BLaER1 treated with 17β-estradiol and CSF1 and Interleukin-3, amounts not matched to agents 10 nM and 100 nM (cell line): ENCODE measurements around the gene ZNF541.

ENCODE experiments used
- H3K27ac ChIP-seq, 11 experiments: shearing (Covaris generic); formaldehyde crosslinking; 2 replicates each; pipeline ENCODE4 v1.8.1; 2022
- H3K27me3 ChIP-seq, 11 experiments: shearing (Covaris generic); formaldehyde crosslinking; 2 replicates each; pipeline ENCODE4 v1.8.1; 2022
- H3K36me3 ChIP-seq, 11 experiments: shearing (Covaris generic); formaldehyde crosslinking; 2 replicates each; pipeline ENCODE4 v1.8.1; 2022
- H3K4me1 ChIP-seq, 10 experiments: shearing (Covaris generic); formaldehyde crosslinking; 2 replicates each; pipeline ENCODE4 v1.8.1; 2022
- H3K4me2 ChIP-seq, 11 experiments: shearing (Covaris generic); formaldehyde crosslinking; 2 replicates each; pipeline ENCODE4 v1.8.1; 2022
- H3K4me3 ChIP-seq, 10 experiments: shearing (Covaris generic); formaldehyde crosslinking; 2 replicates each; pipeline ENCODE4 v1.8.1; 2022
- H3K9ac ChIP-seq, 11 experiments: shearing (Covaris generic); formaldehyde crosslinking; 2 replicates each; pipeline ENCODE4 v1.8.1; 2022
- H3K9me3 ChIP-seq, 11 experiments: shearing (Covaris generic); formaldehyde crosslinking; replicated peaks in 1 of 11; 2 replicates each; pipeline ENCODE4 v1.8.1; 2022
- H4K20me1 ChIP-seq, 11 experiments: shearing (Covaris generic); formaldehyde crosslinking; 2 replicates each; pipeline ENCODE4 v1.8.1; 2022
- Cebpa-rat ChIP-seq, 11 experiments: shearing (Covaris generic); IDR thresholded peaks; 2 replicates each; pipeline ENCODE4 v1.8.1; 2022

ZNF541 gene

GRCh38 chr19:47541518-47541917, 31.4 kb downstream of the ZNF541 start:
- no peaks in the 10 kb centered on the region for H3K4me1 ChIP-seq
- H3K36me3 ChIP-seq = no peaks in the 10 kb centered on the region
- H4K20me1 ChIP-seq = peaks cover 0 to 17% (median 0%) of the 10 kb centered on the region in 11 experiments; a peak in 2 of 22 replicates
- no peak overlapping the region for H3K4me2 ChIP-seq
- no peak for TF ChIP-seq Cebpa-rat (IDR thresholded peaks at IDR 0.05)
- H3K27me3 ChIP-seq = peaks cover 29 to 35% (median 32%) of the 10 kb centered on the region in 11 experiments
- no peak overlapping the region for H3K4me3 ChIP-seq
- H3K9ac ChIP-seq = no peak overlapping the region
- no peak overlapping the region for H3K27ac ChIP-seq
- no peaks in the 10 kb centered on the region for H3K9me3 ChIP-seq

DNA sequence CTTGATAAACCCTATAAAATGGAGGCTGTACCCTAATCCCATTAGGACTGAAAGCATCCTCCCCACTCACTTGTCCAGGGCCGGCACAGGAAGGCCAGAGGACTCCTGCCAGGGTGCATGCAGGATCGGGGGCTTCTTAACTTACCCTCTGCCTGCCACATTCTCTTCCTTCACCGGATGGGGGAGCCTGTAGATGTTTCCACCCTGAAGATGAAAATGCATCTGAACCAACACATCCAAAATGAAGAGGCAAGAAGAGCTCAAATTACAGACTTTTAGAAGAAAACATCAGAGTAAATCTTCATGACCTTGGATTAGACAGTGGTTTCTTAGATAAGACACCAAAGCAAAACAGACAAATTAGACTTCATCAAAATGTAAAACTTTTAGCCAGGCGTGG, 32.2 kb downstream of the ZNF541 start:
- peaks cover 21 to 28% (median 24%) of the 10 kb centered on the region in 11 experiments for H3K27me3 ChIP-seq
- peaks cover 0 to 14% (median 0%) of the 10 kb centered on the region in 11 experiments; a peak in 2 of 22 replicates for H4K20me1 ChIP-seq
- H3K4me3 ChIP-seq = no peak overlapping the region
- no peak for TF ChIP-seq Cebpa-rat (IDR thresholded peaks at IDR 0.05)
- H3K9ac ChIP-seq = no peak overlapping the region
- no peaks in the 10 kb centered on the region for H3K9me3 ChIP-seq
- H3K36me3 ChIP-seq = no peaks in the 10 kb centered on the region
- no peak overlapping the region for H3K4me2 ChIP-seq
- no peak overlapping the region for H3K27ac ChIP-seq
- H3K4me1 ChIP-seq = no peaks in the 10 kb centered on the region

DNA sequence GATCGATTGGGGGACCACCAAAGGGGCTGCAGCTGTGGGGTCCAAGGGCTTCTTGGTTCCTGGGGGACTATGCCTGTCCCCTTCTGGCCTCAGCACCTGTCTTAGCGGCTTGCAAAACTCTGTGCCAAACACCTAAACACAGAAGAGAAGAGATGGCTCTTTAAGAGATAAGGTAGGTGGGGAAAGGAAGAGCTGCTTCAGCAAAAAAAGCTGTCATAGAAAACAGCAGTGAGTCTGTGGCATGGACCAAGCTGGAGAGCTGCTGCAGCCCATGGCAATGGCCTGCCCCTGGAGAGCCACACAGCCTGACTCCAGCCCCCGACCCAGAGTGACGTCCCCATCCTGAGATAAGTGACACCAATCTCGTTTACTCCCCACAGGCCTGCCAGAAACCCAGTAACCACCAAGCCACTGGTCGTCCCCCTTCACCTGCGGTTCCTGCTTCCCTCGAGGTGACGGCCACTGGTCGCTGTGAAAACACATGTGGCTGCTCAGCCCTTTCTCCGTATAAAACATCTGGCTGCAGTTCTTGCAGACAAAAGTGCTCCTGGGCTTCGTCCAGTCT, 33.1 kb downstream of the ZNF541 start:
- Histone ChIP-seq H3K4me3 (no peak overlapping the region), H3K4me2 (no peak overlapping the region), H3K36me3 (no peaks in the 10 kb centered on the region), H3K27ac (no peak overlapping the region), H3K9ac (no peak overlapping the region), H4K20me1 (peaks cover 0 to 5% (median 0%) of the 10 kb centered on the region in 11 experiments; a peak in 2 of 22 replicates), H3K4me1 (no peaks in the 10 kb centered on the region), H3K9me3 (no peaks in the 10 kb centered on the region), H3K27me3 (peaks cover 12 to 18% (median 15%) of the 10 kb centered on the region in 11 experiments)
- TF ChIP-seq Cebpa-rat (IDR thresholded peaks at IDR 0.05) = no peak

DNA sequence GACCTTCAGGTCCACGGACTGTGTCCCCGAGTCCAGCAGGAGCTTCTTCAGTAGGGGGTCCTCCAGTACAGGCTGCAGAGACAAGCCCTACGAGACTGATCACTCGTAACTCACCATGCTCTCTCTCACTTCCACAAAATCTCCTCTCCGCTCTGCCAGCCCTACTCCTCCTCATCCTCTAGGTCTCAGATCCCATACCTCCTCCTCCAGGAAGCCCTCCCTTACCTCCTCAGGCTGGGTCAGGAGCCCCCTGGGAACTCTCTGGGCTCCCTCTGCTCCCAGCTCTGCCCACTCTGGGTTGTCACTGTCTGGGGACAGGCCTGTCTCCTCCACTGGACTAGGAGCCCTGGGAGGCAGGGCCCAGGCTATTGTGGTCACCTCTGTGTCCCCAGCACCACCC, 34.1 kb downstream of the ZNF541 start:
- H3K36me3 ChIP-seq = no peaks in the 10 kb centered on the region
- H3K27ac ChIP-seq = no peak overlapping the region
- peaks cover 0 to 4% (median 0%) of the 10 kb centered on the region in 11 experiments; a peak in 2 of 22 replicates for H4K20me1 ChIP-seq
- H3K9me3 ChIP-seq = no peaks in the 10 kb centered on the region
- no peak overlapping the region for H3K4me2 ChIP-seq
- no peaks in the 10 kb centered on the region for H3K4me1 ChIP-seq
- H3K27me3 ChIP-seq = peaks cover 2 to 8% (median 5%) of the 10 kb centered on the region in 11 experiments; a peak in 14 of 22 replicates
- TF ChIP-seq Cebpa-rat (IDR thresholded peaks at IDR 0.05) = no peak
- no peak overlapping the region for H3K4me3 ChIP-seq
- H3K9ac ChIP-seq = no peak overlapping the region

DNA sequence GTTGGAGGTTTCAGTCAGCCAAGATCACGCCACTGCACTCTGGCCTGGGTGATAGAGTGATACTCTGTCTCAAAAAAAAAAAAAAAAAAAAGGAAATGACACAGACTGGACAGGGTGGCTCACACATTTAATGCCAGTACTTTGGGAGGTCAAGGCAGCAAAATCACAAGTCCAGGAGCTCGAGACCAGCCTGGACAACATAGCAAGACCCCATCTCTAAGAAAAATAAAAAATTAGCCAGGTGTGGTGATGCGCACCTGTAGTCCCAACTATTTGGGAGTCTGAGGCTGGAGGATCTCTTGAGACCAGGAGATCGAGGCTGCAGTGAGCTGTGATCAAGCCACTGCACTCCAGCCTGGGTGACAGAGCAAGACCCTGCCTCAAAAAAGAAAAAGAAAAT, 35.5 kb downstream of the ZNF541 start:
- Histone ChIP-seq H3K9ac (no peak overlapping the region), H3K36me3 (no peaks in the 10 kb centered on the region), H3K4me1 (no peaks in the 10 kb centered on the region), H3K9me3 (no peaks in the 10 kb centered on the region), H4K20me1 (peaks cover 0 to 4% (median 0%) of the 10 kb centered on the region in 11 experiments; a peak in 2 of 22 replicates), H3K27me3 (peaks cover 0 to under 1% (median 0%) of the 10 kb centered on the region in 11 experiments; a peak in 1 of 22 replicates), H3K27ac (no peak overlapping the region), H3K4me2 (no peak overlapping the region), H3K4me3 (no peak overlapping the region)
- TF ChIP-seq Cebpa-rat (IDR thresholded peaks at IDR 0.05) = no peak

GRCh38 chr19:47534628-47535027, 38.3 kb downstream of the ZNF541 start:
- TF ChIP-seq Cebpa-rat (IDR thresholded peaks at IDR 0.05) = no peak
- H3K4me2 ChIP-seq = no peak overlapping the region
- H3K4me3 ChIP-seq = no peak overlapping the region

GRCh38 chr19:47531640-47532387, 41.1 kb downstream of the ZNF541 start:
- H3K27ac ChIP-seq = no peak overlapping the region
- H3K27me3 ChIP-seq = peaks cover 0 to 10% (median 0%) of the 10 kb centered on the region in 11 experiments; a peak in 1 of 22 replicates
- H3K4me3 ChIP-seq = no peak overlapping the region
- H3K9me3 ChIP-seq = no peaks in the 10 kb centered on the region
- no peak overlapping the region for H3K9ac ChIP-seq
- peak overlapping the region in 2 of 11 experiments; percentile 1 to 46; a peak in 1 of 22 replicates for H3K4me2 ChIP-seq
- no peaks in the 10 kb centered on the region for H3K36me3 ChIP-seq
- no peaks in the 10 kb centered on the region; a peak in 1 of 22 replicates for H4K20me1 ChIP-seq
- TF ChIP-seq Cebpa-rat (IDR thresholded peaks at IDR 0.05) = no peak
- peaks cover 0 to 6% (median 2%) of the 10 kb centered on the region in 10 experiments; a peak in 4 of 20 replicates for H3K4me1 ChIP-seq

More at GRCh38 chr19:47534628-47535027, 38.3 kb downstream of the ZNF541 start:
- no peaks in the 10 kb centered on the region for H3K36me3 ChIP-seq
- no peaks in the 10 kb centered on the region; a peak in 2 of 22 replicates for H4K20me1 ChIP-seq
- peaks cover 0 to 10% (median 0%) of the 10 kb centered on the region in 11 experiments; a peak in 1 of 22 replicates for H3K27me3 ChIP-seq
- no peak overlapping the region for H3K9ac ChIP-seq
- no peak overlapping the region for H3K27ac ChIP-seq
- H3K4me1 ChIP-seq = peaks cover 0 to 5% (median under 1%) of the 10 kb centered on the region in 10 experiments; a peak in 4 of 20 replicates
- H3K9me3 ChIP-seq = no peaks in the 10 kb centered on the region

GRCh38 chr19:47529018-47529742, 43.8 kb downstream of the ZNF541 start:
- Histone ChIP-seq H3K36me3 (no peaks in the 10 kb centered on the region), H3K27ac (no peak overlapping the region), H3K9ac (no peak overlapping the region), H3K4me1 (peaks cover 0 to 7% (median 4%) of the 10 kb centered on the region in 10 experiments; a peak in 10 of 20 replicates), H3K9me3 (no peaks in the 10 kb centered on the region), H3K4me3 (no peak overlapping the region), H3K4me2 (peak overlapping the region in 2 of 11 experiments; percentile 16 to 25; a peak in 2 of 22 replicates), H3K27me3 (peaks cover 0 to 10% (median 0%) of the 10 kb centered on the region in 11 experiments; a peak in 1 of 22 replicates), H4K20me1 (no peaks in the 10 kb centered on the region; a peak in 1 of 22 replicates)
- TF ChIP-seq Cebpa-rat (IDR thresholded peaks at IDR 0.05) = no peak

- Histone ChIP-seq H3K27ac (no peak overlapping the region), H3K4me3 (no peak overlapping the region), H3K27me3 (peaks cover 2 to 9% (median 7%) of the 10 kb centered on the region in 11 experiments), H3K9me3 (no peaks in the 10 kb centered on the region), H3K4me1 (peaks cover 15 to 31% (median 23%) of the 10 kb centered on the region in 10 experiments), H4K20me1 (no peaks in the 10 kb centered on the region), H3K4me2 (no peak overlapping the region), H3K36me3 (no peaks in the 10 kb centered on the region), H3K9ac (no peak overlapping the region)
- no peak for TF ChIP-seq Cebpa-rat (IDR thresholded peaks at IDR 0.05)
Measured at GRCh38 chr19:47526798-47527197, 46.1 kb downstream of the ZNF541 start.
